ENCODE measurements around the gene NOS1AP.

The NOS1AP gene

GRCh38 chr1:162153374-162153773 is 83.9 kb downstream of the NOS1AP start:
- H3K4me3 ChIP-seq (ENCODE audit: low read depth, low read length) = no peak overlapping the region
- TF ChIP-seq CTCF (IDR thresholded peaks at IDR 0.05; ENCODE audit: insufficient read depth, low read depth, low read length, missing control alignments) = no peak
- no peak for DNase-seq (ENCODE audit: low read depth)

GRCh38 chr1:162157469-162157868 is 88.0 kb downstream of the NOS1AP start:
- DNase-seq (ENCODE audit: low read depth) = no peak
- TF ChIP-seq CTCF (IDR thresholded peaks at IDR 0.05; ENCODE audit: insufficient read depth, low read depth, low read length, missing control alignments) = no peak
- no peak overlapping the region for H3K4me3 ChIP-seq (ENCODE audit: low read depth, low read length)

- DNase-seq (ENCODE audit: low read depth) = no peak
- no peak for TF ChIP-seq CTCF (IDR thresholded peaks at IDR 0.05; ENCODE audit: insufficient read depth, low read depth, low read length, missing control alignments)
- no peak overlapping the region for H3K4me3 ChIP-seq (ENCODE audit: low read depth, low read length)
Observed at GRCh38 chr1:162158624-162159271, 89.3 kb downstream of the NOS1AP start.

GRCh38 chr1:162159515-162159914 is 90.0 kb downstream of the NOS1AP start:
- no peak for DNase-seq (ENCODE audit: low read depth)
- TF ChIP-seq CTCF (IDR thresholded peaks at IDR 0.05; ENCODE audit: insufficient read depth, low read depth, low read length, missing control alignments) = no peak
- H3K4me3 ChIP-seq (ENCODE audit: low read depth, low read length) = no peak overlapping the region

DNA sequence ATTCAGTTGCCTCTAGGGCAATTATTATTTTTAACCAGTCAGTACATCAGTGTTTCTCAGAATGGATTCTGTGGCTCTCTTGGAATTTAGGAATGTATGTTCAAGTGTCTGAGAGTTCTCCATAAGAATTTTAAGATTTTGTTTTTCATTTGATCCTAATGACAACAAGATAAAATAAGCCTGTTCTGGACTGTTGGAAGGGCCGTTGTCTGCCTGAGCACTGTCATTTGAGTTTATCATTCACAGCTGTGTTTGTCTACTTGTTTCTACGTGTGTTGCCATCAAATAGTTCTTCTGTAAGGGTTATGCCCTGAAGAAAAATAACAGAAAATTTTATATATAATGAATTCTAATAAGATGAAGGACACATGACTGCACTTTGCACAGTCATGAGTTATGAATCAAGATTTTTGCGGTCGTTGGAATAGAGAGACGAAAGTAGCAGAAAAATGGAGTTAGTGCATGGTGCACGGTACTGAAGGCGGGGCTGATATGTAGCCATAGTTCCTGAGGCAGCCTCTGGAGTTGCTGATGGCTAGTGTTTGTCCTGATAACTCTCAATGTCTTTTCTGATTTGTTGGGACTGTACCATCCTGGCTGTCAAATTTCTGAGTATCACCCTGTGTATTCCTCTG is 92.5 kb downstream of the NOS1AP start:
- DNase-seq (ENCODE audit: low read depth) = no peak
- TF ChIP-seq CTCF (IDR thresholded peaks at IDR 0.05; ENCODE audit: insufficient read depth, low read depth, low read length, missing control alignments) = no peak
- no peak overlapping the region for H3K4me3 ChIP-seq (ENCODE audit: low read depth, low read length)

DNA sequence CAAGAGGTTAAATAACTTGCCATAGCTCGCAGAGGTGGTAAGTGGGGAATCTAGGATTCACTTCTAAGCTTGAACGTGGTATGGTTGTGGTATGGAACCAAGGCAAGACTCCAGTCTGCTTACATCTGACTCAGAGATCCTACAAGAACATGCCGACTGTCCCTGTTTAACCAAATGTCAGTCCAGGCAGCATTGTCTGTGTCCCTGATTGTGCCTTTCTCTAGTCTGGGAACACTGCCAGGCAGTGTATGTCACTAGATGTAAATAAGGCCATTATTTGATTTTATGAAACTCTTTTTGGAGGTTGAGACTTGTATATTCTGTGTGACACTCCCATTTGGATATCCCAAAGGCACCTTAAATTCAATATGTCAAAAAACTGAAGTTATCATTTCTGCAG is 96.0 kb downstream of the NOS1AP start:
- no peak for TF ChIP-seq CTCF (IDR thresholded peaks at IDR 0.05; ENCODE audit: insufficient read depth, low read depth, low read length, missing control alignments)
- H3K4me3 ChIP-seq (ENCODE audit: low read depth, low read length) = no peak overlapping the region
- no peak for DNase-seq (ENCODE audit: low read depth)

All from GM12865 (cell line).